ENCODE data around the gene HCST. TPM values are rescaled to one million over a fixed set of nuclear protein-coding genes. Genes with fewer than 3 reads are reported as not detected.

Gene HCST
- total RNA-seq, 2 donors from 2014 or later: 1.3 to 1.5 TPM

GRCh38 chr19:35945121-35945790, 42.9 kb downstream of the HCST start:
- H3K27ac Mint-ChIP-seq: no peak overlapping the region
- Histone ChIP-seq H3K4me1 (ENCODE audit: control insufficient read depth, insufficient read depth, low read length) (no peaks in the 10 kb centered on the region), H3K36me3 (ENCODE audit: control insufficient read depth, insufficient read depth, low read length) (peaks cover 3% of the 10 kb centered on the region), H3K27me3 (ENCODE audit: control insufficient read depth, insufficient read depth, low read length, poor library complexity, severe bottlenecking) (no peaks in the 10 kb centered on the region), H3K9me3 (ENCODE audit: control insufficient read depth, low read length) (no peaks in the 10 kb centered on the region), H3K27ac (ENCODE audit: low read depth, low read length) (no peak overlapping the region), H3K9ac (ENCODE audit: extremely low read depth, low read length, poor library complexity, severe bottlenecking) (no peak overlapping the region), H3K4me3 (ENCODE audit: low read length) (no peak overlapping the region)
- no peaks in the 10 kb centered on the region for H3K9me3 Mint-ChIP-seq
- no peak for TF ChIP-seq CTCF (conservative IDR thresholded peaks at IDR 0.05)
- DNase-seq: no peak
- 94 to 98% methylated on average over 5 to 11 of the region's 11 CpGs for WGBS, 2 experiments (ENCODE audit: insufficient coverage in 1 of 2, insufficient read length in 1 of 2)
- peaks cover 6% of the 10 kb centered on the region for H3K4me1 Mint-ChIP-seq
- H3K27me3 Mint-ChIP-seq (ENCODE audit: insufficient read depth): peaks cover 2% of the 10 kb centered on the region
- peaks cover 19% of the 10 kb centered on the region for H3K36me3 Mint-ChIP-seq (ENCODE audit: low read depth)
- no peak overlapping the region for H3K4me3 Mint-ChIP-seq

DNA sequence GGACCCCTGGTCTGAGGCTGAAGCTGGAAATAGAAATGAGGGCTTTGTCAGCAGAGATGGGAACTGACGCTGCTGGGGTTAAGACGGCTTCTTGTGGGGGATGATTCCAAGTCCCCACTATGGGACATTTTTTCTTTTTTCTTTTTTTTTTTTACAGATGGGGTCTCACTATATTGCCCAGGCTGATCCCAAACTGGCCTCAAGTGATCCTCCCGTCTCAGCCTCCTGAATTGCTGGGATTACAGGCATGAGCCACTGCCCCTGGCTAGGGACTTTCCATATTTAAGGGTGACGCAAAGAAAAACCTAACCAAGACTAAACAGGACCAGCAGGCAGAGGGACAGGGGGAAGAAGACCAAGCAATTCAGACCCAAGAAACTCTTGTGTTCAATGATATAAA, 43.9 kb downstream of the HCST start:
- 98 to 100% methylated on average over 2 to 4 of the region's 4 CpGs for WGBS, 2 experiments (ENCODE audit: insufficient coverage in 1 of 2, insufficient read length in 1 of 2)
- H3K4me1 Mint-ChIP-seq: peaks cover 5% of the 10 kb centered on the region

GRCh38 chr19:35949131-35949530, 46.8 kb downstream of the HCST start:
- no peak for DNase-seq
- no peaks in the 10 kb centered on the region for H3K36me3 ChIP-seq (ENCODE audit: control insufficient read depth, insufficient read depth, low read length)
- no peaks in the 10 kb centered on the region for H3K4me1 ChIP-seq (ENCODE audit: control insufficient read depth, insufficient read depth, low read length)
- Mint-ChIP-seq H3K27ac (no peak overlapping the region), H3K27me3 (ENCODE audit: insufficient read depth) (peaks cover 4% of the 10 kb centered on the region), H3K4me1 (peaks cover 4% of the 10 kb centered on the region), H3K9me3 (no peaks in the 10 kb centered on the region), H3K36me3 (ENCODE audit: low read depth) (peaks cover 1% of the 10 kb centered on the region), H3K4me3 (no peak overlapping the region)
- H3K9me3 ChIP-seq (ENCODE audit: control insufficient read depth, low read length): no peaks in the 10 kb centered on the region
- H3K27me3 ChIP-seq (ENCODE audit: control insufficient read depth, insufficient read depth, low read length, poor library complexity, severe bottlenecking): no peaks in the 10 kb centered on the region
- 38 to 83% methylated on average over 1 to 2 of the region's 2 CpGs for WGBS, 2 experiments (ENCODE audit: insufficient coverage in 1 of 2, insufficient read length in 1 of 2)
- H3K27ac ChIP-seq (ENCODE audit: low read depth, low read length): no peak overlapping the region
- H3K9ac ChIP-seq (ENCODE audit: extremely low read depth, low read length, poor library complexity, severe bottlenecking): no peak overlapping the region
- TF ChIP-seq CTCF (conservative IDR thresholded peaks at IDR 0.05): no peak
- no peak overlapping the region for H3K4me3 ChIP-seq (ENCODE audit: low read length)

More for the DNA sequence above, 43.9 kb downstream of the HCST start:
- no peaks in the 10 kb centered on the region for H3K9me3 Mint-ChIP-seq
- DNase-seq: no peak
- no peak overlapping the region for H3K27ac ChIP-seq (ENCODE audit: low read depth, low read length)
- no peaks in the 10 kb centered on the region for H3K4me1 ChIP-seq (ENCODE audit: control insufficient read depth, insufficient read depth, low read length)
- H3K4me3 Mint-ChIP-seq: no peak overlapping the region
- no peak overlapping the region for H3K27ac Mint-ChIP-seq
- H3K27me3 Mint-ChIP-seq (ENCODE audit: insufficient read depth): peaks cover 2% of the 10 kb centered on the region
- H3K27me3 ChIP-seq (ENCODE audit: control insufficient read depth, insufficient read depth, low read length, poor library complexity, severe bottlenecking): no peaks in the 10 kb centered on the region
- H3K4me3 ChIP-seq (ENCODE audit: low read length): no peak overlapping the region
- peaks cover 18% of the 10 kb centered on the region for H3K36me3 Mint-ChIP-seq (ENCODE audit: low read depth)
- no peak overlapping the region for H3K9ac ChIP-seq (ENCODE audit: extremely low read depth, low read length, poor library complexity, severe bottlenecking)
- H3K36me3 ChIP-seq (ENCODE audit: control insufficient read depth, insufficient read depth, low read length): peaks cover 3% of the 10 kb centered on the region
- no peak for TF ChIP-seq CTCF (conservative IDR thresholded peaks at IDR 0.05)
- H3K9me3 ChIP-seq (ENCODE audit: control insufficient read depth, low read length): no peaks in the 10 kb centered on the region

Other genes with a start within 250 kb of the HCST start
- under 1 TPM; 0.37 to 0.46 TPM for gene UPK1A, start 236.0 kb upstream of the HCST start, total RNA-seq
- gene ZBTB32, start 198.0 kb upstream of the HCST start, total RNA-seq: not detected
- gene KMT2B, start 184.5 kb upstream of the HCST start, total RNA-seq: 10 to 100 TPM; 48.1 to 54.0 TPM
- gene IGFLR1, start 160.1 kb upstream of the HCST start, total RNA-seq: 1 to 10 TPM; 4.6 to 7.1 TPM
- 10 to 100 TPM; 17.3 to 23.2 TPM for gene U2AF1L4, start 157.1 kb upstream of the HCST start, total RNA-seq
- 100 to 1,000 TPM; 101 to 109 TPM for gene PSENEN, start 156.9 kb upstream of the HCST start, total RNA-seq
- gene LIN37, start 154.0 kb upstream of the HCST start, total RNA-seq: 1 to 10 TPM; 6.6 to 7.6 TPM
- under 1 TPM; 0.33 to 0.90 TPM for gene HSPB6, start 145.5 kb upstream of the HCST start, total RNA-seq
- gene PROSER3, start 144.4 kb upstream of the HCST start, total RNA-seq: 10 to 100 TPM; 37.8 to 45.4 TPM
- 10 to 100 TPM; 12.7 to 15.0 TPM for gene ARHGAP33, start 127.0 kb upstream of the HCST start, total RNA-seq
- gene PRODH2, start 89.7 kb upstream of the HCST start, total RNA-seq: 1 to 10 TPM; 1.0 to 1.5 TPM
- gene NPHS1, start 50.0 kb upstream of the HCST start, total RNA-seq: under 1 TPM; 0.24 to 0.80 TPM
- gene KIRREL2, start 45.6 kb upstream of the HCST start, total RNA-seq: 1 to 10 TPM; 1.4 to 2.3 TPM
- 10 to 100 TPM in 1 of 2 donors, 1 to 10 TPM in 1; 4.1 to 10.6 TPM for gene APLP1, start 34.0 kb upstream of the HCST start, total RNA-seq
- gene NFKBID, start 2.0 kb upstream of the HCST start, total RNA-seq: 10 to 100 TPM; 20.8 to 24.4 TPM
- not detected for gene TYROBP, start 5.8 kb downstream of the HCST start, total RNA-seq
- gene LRFN3, start 33.8 kb downstream of the HCST start, total RNA-seq: 10 to 100 TPM; 18.7 to 24.3 TPM
- 10 to 100 TPM; 12.9 to 14.1 TPM for gene SDHAF1, start 92.7 kb downstream of the HCST start, total RNA-seq
- gene SYNE4, start 106.3 kb downstream of the HCST start, total RNA-seq: 10 to 100 TPM; 17.1 to 19.3 TPM
- gene ALKBH6, start 111.7 kb downstream of the HCST start, total RNA-seq: 10 to 100 TPM; 36.3 to 38.7 TPM
- gene CLIP3, start 130.3 kb downstream of the HCST start, total RNA-seq: 10 to 100 TPM; 12.6 to 19.7 TPM
- 1 to 10 TPM; 6.7 to 8.9 TPM for gene THAP8, start 151.8 kb downstream of the HCST start, total RNA-seq
- gene WDR62, start 152.4 kb downstream of the HCST start, total RNA-seq: 10 to 100 TPM; 23.5 to 34.4 TPM
- not detected for gene OVOL3, start 208.6 kb downstream of the HCST start, total RNA-seq
- gene POLR2I, start 212.3 kb downstream of the HCST start, total RNA-seq: 100 to 1,000 TPM; 102 to 132 TPM
- 100 to 1,000 TPM; 189 to 194 TPM for gene TBCB, start 212.9 kb downstream of the HCST start, total RNA-seq
- gene CAPNS1, start 237.5 kb downstream of the HCST start, total RNA-seq: 100 to 1,000 TPM; 633 to 714 TPM
- gene COX7A1, start 249.9 kb downstream of the HCST start, total RNA-seq: 1 to 10 TPM; 1.4 to 2.4 TPM